H1 (cell line): ENCODE results near the gene MAGI2.

ENCODE experiments used
- ATF3 ChIP-seq: IDR thresholded peaks from 2 replicates; pipeline ENCODE4 v1.6.1; 2011; ENCODE audit warnings: low read depth, mild to moderate bottlenecking, low read length; ENCODE audit not compliant: insufficient read depth
- CREB1 ChIP-seq: IDR thresholded peaks from 2 replicates; pipeline ENCODE4 v1.6.1; 2012; ENCODE audit warnings: inconsistent platforms
- CTCF ChIP-seq, 3 experiments: IDR thresholded peaks; 1 replicate in 2 of 3; 2 replicates in 1 of 3; pipeline versions ENCODE4 v1.5.1 to v1.6.1; 2011; ENCODE audit warnings: low read length in 3 of 3, mild to moderate bottlenecking in 3 of 3, inconsistent platforms in 2 of 3, low read depth in 1 of 3, moderate library complexity in 1 of 3; ENCODE audit not compliant: insufficient read depth in 1 of 3; ENCODE audit errors: control extremely low read depth in 1 of 3
- EGR1 ChIP-seq: IDR thresholded peaks from 2 replicates; pipeline ENCODE4 v1.6.1; 2011; ENCODE audit warnings: low read depth, low read length, borderline replicate concordance
- EP300 ChIP-seq, 2 experiments: IDR thresholded peaks; 1 replicate in 1 of 2; 2 replicates in 1 of 2; pipeline ENCODE4 v1.6.1; 2011 to 2012; ENCODE audit warnings: low read depth in 2 of 2, low read length in 2 of 2, mild to moderate bottlenecking in 2 of 2, borderline replicate concordance in 1 of 2, inconsistent platforms in 1 of 2, moderate library complexity in 1 of 2
- HDAC2 ChIP-seq, 2 experiments: fragments of 300-600 bp in 1 of 2; sonication (generic) in 1 of 2; IDR thresholded peaks; 2 replicates each; pipeline ENCODE4 v1.6.1; 2011 to 2012; ENCODE audit warnings: low read depth in 2 of 2, low read length in 2 of 2, mild to moderate bottlenecking in 2 of 2, moderate library complexity in 2 of 2, borderline replicate concordance in 1 of 2, inconsistent platforms in 1 of 2
- JUN ChIP-seq: IDR thresholded peaks from 2 replicates; pipeline ENCODE4 v1.6.1; 2011; ENCODE audit warnings: low read depth, mild to moderate bottlenecking, improper control_type of control experiment, low read length
- KDM5A ChIP-seq: fragments of 200-600 bp; IDR thresholded peaks from 2 replicates; pipeline ENCODE4 v1.7.1; 2012; ENCODE audit warnings: mild to moderate bottlenecking, low read length, inconsistent platforms, mixed read lengths
- POLR2A ChIP-seq, 2 experiments: IDR thresholded peaks; 1 replicate in 1 of 2; 2 replicates in 1 of 2; pipeline ENCODE4 v1.6.1; 2011; ENCODE audit warnings: low read depth in 2 of 2, low read length in 2 of 2, mild to moderate bottlenecking in 2 of 2; ENCODE audit errors: control extremely low read depth in 1 of 2
- RNF2 ChIP-seq: fragments of 200-900, 300-1000 bp; sonication (generic); IDR thresholded peaks from 2 replicates; pipeline ENCODE4 v1.7.1; 2016; ENCODE audit warnings: borderline replicate concordance, low read depth, mild to moderate bottlenecking, antibody characterized with exemption, low read length; ENCODE audit not compliant: poor library complexity, severe bottlenecking; ENCODE audit errors: missing control alignments
- TAF1 ChIP-seq: IDR thresholded peaks from 2 replicates; pipeline ENCODE4 v1.6.1; 2011; ENCODE audit warnings: mild to moderate bottlenecking, low read depth, low read length
- TBP ChIP-seq: IDR thresholded peaks from 2 replicates; pipeline ENCODE4 v1.6.1; 2011; ENCODE audit warnings: low read depth, low read length, improper control_type of control experiment
- TEAD4 ChIP-seq: IDR thresholded peaks from 2 replicates; pipeline ENCODE4 v1.6.1; 2012; ENCODE audit warnings: low read depth, low read length, inconsistent platforms, mixed read lengths

- no peak for TF ChIP-seq JUN
- no peak for TF ChIP-seq HDAC2 (IDR thresholded peaks at IDR 0.05; ENCODE audit: borderline replicate concordance in 1 of 2, low read depth in 2 of 2, low read length in 2 of 2)
- no peak for TF ChIP-seq ATF3
- no peak for TF ChIP-seq TAF1
- no peak for TF ChIP-seq CTCF (IDR thresholded peaks at IDR 0.05; ENCODE audit: control extremely low read depth in 1 of 3, insufficient read depth in 1 of 3, low read depth in 1 of 3, low read length in 3 of 3)
- TF ChIP-seq EP300 (IDR thresholded peaks at IDR 0.05; ENCODE audit: borderline replicate concordance in 1 of 2, low read depth in 2 of 2, low read length in 2 of 2): no peak
- TF ChIP-seq RNF2: no peak
- TF ChIP-seq EGR1: no peak
- TF ChIP-seq POLR2A (IDR thresholded peaks at IDR 0.05; ENCODE audit: control extremely low read depth in 1 of 2, low read depth in 2 of 2, low read length in 2 of 2): no peak
- no peak for TF ChIP-seq TBP
- TF ChIP-seq CREB1: no peak
- no peak for TF ChIP-seq KDM5A
- no peak for TF ChIP-seq TEAD4
These were observed 118.6 kb downstream of the MAGI2 start for GRCh38 chr7:79334841-79335240.
